GM23338 (cell line): ENCODE measurements around the gene VDR. TPM values are rescaled to one million over a fixed set of nuclear protein-coding genes. Genes with fewer than 3 reads are reported as not detected.

Source experiments
- ATAC-seq: fragments of 200-7000 bp; cut with Tn5 transposase; 3 replicates; pipeline ENCODE4 v1.9.1; 2020
- DNase-seq: peaks from one replicate; pipeline ENCODE4 v3.0.0-alpha.2; 2015; ENCODE audit warnings: low spot score
- H2AFZ ChIP-seq: fragments of 200-600 bp; sonication (generic); 2 replicates; pipeline ENCODE4 v1.8.0; 2016; ENCODE audit warnings: antibody characterized with exemption, mild to moderate bottlenecking, moderate library complexity
- H3F3A ChIP-seq: fragments of 200-600 bp; sonication (generic); replicated peaks from 2 replicates; pipeline ENCODE4 v1.8.0; 2017; ENCODE audit warnings: antibody characterized with exemption, mixed run types, low read depth
- H3K27ac ChIP-seq: fragments of 200-600 bp; sonication (generic); 2 replicates; pipeline ENCODE4 v1.6.1; 2016; ENCODE audit warnings: low read depth
- H3K27me3 ChIP-seq: fragments of 200-600 bp; sonication (generic); 2 replicates; pipeline ENCODE4 v1.8.0; 2016; ENCODE audit warnings: mild to moderate bottlenecking, mixed run types, moderate library complexity; ENCODE audit not compliant: insufficient read depth
- H3K36me3 ChIP-seq: fragments of 200-600 bp; sonication (generic); 2 replicates; pipeline ENCODE4 v1.8.0; 2016; ENCODE audit warnings: mild to moderate bottlenecking; ENCODE audit not compliant: insufficient read depth
- H3K4me1 ChIP-seq: fragments of 200-600 bp; sonication (generic); 2 replicates; pipeline ENCODE4 v1.8.0; 2016; ENCODE audit warnings: mild to moderate bottlenecking, moderate library complexity; ENCODE audit not compliant: insufficient read depth
- H3K4me2 ChIP-seq: fragments of 200-600 bp; sonication (generic); 2 replicates; pipeline ENCODE4 v1.7.1; 2017; ENCODE audit warnings: mixed run types
- H3K4me3 ChIP-seq: fragments of 200-600 bp; sonication (generic); 2 replicates; pipeline ENCODE4 v1.6.1; 2016; ENCODE audit warnings: mixed run types
- H3K79me2 ChIP-seq: fragments of 200-600 bp; sonication (generic); replicated peaks from 2 replicates; pipeline ENCODE4 v1.8.0; 2017; ENCODE audit warnings: mild to moderate bottlenecking; ENCODE audit not compliant: insufficient read depth
- H3K9me2 ChIP-seq: fragments of 200-600 bp; sonication (generic); 2 replicates; pipeline ENCODE4 v1.8.0; 2017; ENCODE audit not compliant: insufficient read depth
- H4K20me1 ChIP-seq: fragments of 200-600 bp; sonication (generic); replicated peaks from 2 replicates; pipeline ENCODE4 v1.8.0; 2017; ENCODE audit warnings: mild to moderate bottlenecking; ENCODE audit not compliant: insufficient read depth
- H3K27ac Mint-ChIP-seq: 2 replicates; pipeline ENCODE4 v1.8.0; 2020; ENCODE audit warnings: inconsistent platforms, mild to moderate bottlenecking, moderate library complexity, mixed read lengths
- H3K27me3 Mint-ChIP-seq: 3 replicates; pipeline ENCODE4 v1.8.0; 2022; ENCODE audit warnings: low read depth, mild to moderate bottlenecking, moderate library complexity, mixed read lengths, inconsistent platforms; ENCODE audit not compliant: insufficient read depth, poor library complexity
- H3K36me3 Mint-ChIP-seq: 3 replicates; pipeline ENCODE4 v1.8.0; 2021; ENCODE audit warnings: low read depth, mild to moderate bottlenecking, inconsistent platforms, moderate library complexity, mixed read lengths
- H3K4me1 Mint-ChIP-seq: 3 replicates; pipeline ENCODE4 v1.8.0; 2020; ENCODE audit warnings: mild to moderate bottlenecking, inconsistent platforms, mixed read lengths
- H3K4me3 Mint-ChIP-seq: 3 replicates; pipeline ENCODE4 v1.8.0; 2021; ENCODE audit warnings: moderate library complexity, mild to moderate bottlenecking, inconsistent platforms, mixed read lengths
- H3K9me3 Mint-ChIP-seq: 3 replicates; pipeline ENCODE4 v1.8.0; 2020; ENCODE audit warnings: moderate library complexity, mild to moderate bottlenecking, inconsistent platforms, mixed read lengths
- CREB1 ChIP-seq: fragments of 250-450 bp; sonication (Bioruptor Pico); IDR thresholded peaks from 2 replicates; pipeline ENCODE4 v1.5.0; 2020; ENCODE audit warnings: low read depth, mild to moderate bottlenecking, moderate library complexity
- ETS1 ChIP-seq: IDR thresholded peaks from 2 replicates; pipeline ENCODE4 v1.6.1; 2016; ENCODE audit warnings: antibody characterized with exemption
- EZH2 ChIP-seq: fragments of 200-600 bp; sonication (generic); IDR thresholded peaks from one replicate; pipeline ENCODE4 v1.8.0; 2017; ENCODE audit warnings: antibody characterized with exemption, mild to moderate bottlenecking, low read depth; ENCODE audit not compliant: unreplicated experiment
- NANOG ChIP-seq: IDR thresholded peaks from 2 replicates; pipeline ENCODE4 v1.6.1; 2016; ENCODE audit warnings: antibody characterized with exemption, borderline replicate concordance
- POLR2AphosphoS5 ChIP-seq: IDR thresholded peaks from 2 replicates; pipeline ENCODE4 v1.6.1; 2016; ENCODE audit warnings: antibody characterized with exemption, low read depth
- ZNF114 ChIP-seq: fragments of 250-450 bp; sonication (Bioruptor Pico); IDR thresholded peaks from 2 replicates; pipeline ENCODE4 v1.5.0; 2020; ENCODE audit warnings: mild to moderate bottlenecking, moderate library complexity
- ZNF462 ChIP-seq: fragments of 250-450 bp; sonication (Bioruptor Pico); IDR thresholded peaks from 2 replicates; pipeline ENCODE4 v1.5.0; 2020; ENCODE audit warnings: mild to moderate bottlenecking, moderate library complexity
- polyA plus RNA-seq: library from polyadenylated mRNA; unstranded; fragments of >200 nt; fragmentation: Nextera tagmentation; extraction: Ambion mirVana; gene quantifications from 2 replicates; pipeline ENCODE4 v1.2.1, GENCODE V29; 2016
- total RNA-seq: library from RNA; depleted of rRNA; stranded (reverse); fragments of >200 nt; shearing (Covaris generic); gene quantifications from 2 replicates; pipeline ENCODE4 v1.2.3, GENCODE V29; 2014

Gene VDR
- total and polyA plus RNA-seq, 2 experiments from 2014 or later = 0.37 to 1.4 TPM

GRCh38 chr12:47841910-47842309 lies 62.9 kb downstream of the VDR start:
- no peaks in the 10 kb centered on the region for H3K9me3 Mint-ChIP-seq
- no peak for ATAC-seq
- H3K4me3 ChIP-seq = no peak overlapping the region
- H3K4me2 ChIP-seq = no peak overlapping the region
- H3F3A ChIP-seq = no peaks in the 10 kb centered on the region
- H3K4me3 Mint-ChIP-seq = no peak overlapping the region
- no peaks in the 10 kb centered on the region for H4K20me1 ChIP-seq
- no peaks in the 10 kb centered on the region for H3K27me3 ChIP-seq
- peaks cover 16% of the 10 kb centered on the region for H3K27me3 Mint-ChIP-seq
- no peak for TF ChIP-seq ZNF462 (CRISPR knock-in tag)
- no peak for TF ChIP-seq ZNF114
- TF ChIP-seq ETS1 = no peak
- TF ChIP-seq POLR2AphosphoS5 = no peak
- TF ChIP-seq NANOG = no peak
- no peak for TF ChIP-seq CREB1 (CRISPR knock-in tag)
- TF ChIP-seq EZH2 = no peak
- no peaks in the 10 kb centered on the region for H3K79me2 ChIP-seq
- H3K27ac ChIP-seq = no peak overlapping the region
- DNase-seq = no peak
- H3K9me2 ChIP-seq = peaks cover 3% of the 10 kb centered on the region; the same call in 1 of the 2 replicates
- no peak overlapping the region for H2AFZ ChIP-seq
- no peaks in the 10 kb centered on the region; the same call in 2 of the 3 replicates for H3K36me3 Mint-ChIP-seq
- H3K27ac Mint-ChIP-seq = no peak overlapping the region
- peaks cover 35% of the 10 kb centered on the region for H3K4me1 Mint-ChIP-seq
- H3K36me3 ChIP-seq = no peaks in the 10 kb centered on the region
- no peaks in the 10 kb centered on the region for H3K4me1 ChIP-seq
